ENCODE data around the gene SIK2.

The SIK2 gene

DNA sequence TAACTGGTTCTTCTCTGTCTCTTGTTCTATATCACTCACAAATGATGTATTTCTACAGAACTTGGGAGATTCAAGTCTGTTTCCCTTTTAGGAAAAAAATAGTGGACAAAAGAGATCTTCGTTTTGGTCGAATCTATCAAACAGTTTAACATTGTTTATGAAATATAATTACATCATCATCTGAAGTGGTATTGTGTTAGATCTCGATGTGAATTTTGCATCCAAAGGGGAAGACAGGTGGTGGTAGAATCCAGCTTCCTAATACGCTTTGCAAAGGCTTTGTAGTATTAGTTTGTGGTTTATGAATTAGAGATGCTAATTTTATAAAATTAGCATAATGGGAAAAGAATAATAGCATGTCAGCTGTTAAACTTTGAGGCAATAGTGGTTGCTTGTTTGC is 3.4 kb downstream of the SIK2 start:
- no peak for DNase-seq (ENCODE audit: low read depth in 1 of 2, low spot score in 1 of 2)
- Histone ChIP-seq H3K27ac (replicated peaks) (no peak overlapping the region), H3K4me3 (replicated peaks; ENCODE audit: insufficient read depth, low read length) (no peak overlapping the region), H3K27me3 (ENCODE audit: insufficient read depth, poor library complexity, severe bottlenecking) (no peaks in the 10 kb centered on the region)
- TF ChIP-seq POLR2AphosphoS5 (IDR thresholded peaks at IDR 0.05; ENCODE audit: low read depth): no peak
- TF ChIP-seq GABPA (IDR thresholded peaks at IDR 0.05; ENCODE audit: low read depth): no peak
- no peak for TF ChIP-seq SPI1 (IDR thresholded peaks at IDR 0.05; ENCODE audit: borderline replicate concordance, low read depth)
- no peak for TF ChIP-seq REST (IDR thresholded peaks at IDR 0.05; ENCODE audit: insufficient replicate concordance, low read depth)
- no peak for TF ChIP-seq CTCF (IDR thresholded peaks at IDR 0.05; ENCODE audit: insufficient read depth, low read length)

DNA sequence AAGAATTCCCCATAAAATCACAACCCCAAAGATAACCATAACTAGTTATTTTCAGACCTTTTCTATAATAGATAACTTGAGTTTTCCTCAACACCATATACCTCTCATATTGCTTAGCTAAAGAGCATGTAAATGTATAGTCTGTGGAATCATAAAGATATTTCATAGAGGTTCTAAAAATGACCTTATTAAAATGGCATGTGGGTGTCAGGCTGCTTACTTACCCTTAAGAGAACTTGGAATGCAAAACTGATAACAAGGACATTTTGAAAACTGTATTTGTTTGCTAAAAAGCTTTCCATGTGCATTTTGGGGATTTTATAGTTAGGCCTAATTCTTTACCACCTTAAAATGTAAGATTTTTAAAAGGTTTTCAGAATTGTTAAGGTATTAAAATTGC is 4.7 kb downstream of the SIK2 start:
- H3K4me3 ChIP-seq (replicated peaks; ENCODE audit: insufficient read depth, low read length): no peak overlapping the region
- TF ChIP-seq SPI1 (IDR thresholded peaks at IDR 0.05; ENCODE audit: borderline replicate concordance, low read depth) (no peak), POLR2AphosphoS5 (IDR thresholded peaks at IDR 0.05; ENCODE audit: low read depth) (no peak), REST (IDR thresholded peaks at IDR 0.05; ENCODE audit: insufficient replicate concordance, low read depth) (no peak), CTCF (IDR thresholded peaks at IDR 0.05; ENCODE audit: insufficient read depth, low read length) (no peak), GABPA (IDR thresholded peaks at IDR 0.05; ENCODE audit: low read depth) (no peak)
- DNase-seq (ENCODE audit: low read depth in 1 of 2, low spot score in 1 of 2): no peak
- no peak overlapping the region for H3K27ac ChIP-seq (replicated peaks)
- no peaks in the 10 kb centered on the region for H3K27me3 ChIP-seq (ENCODE audit: insufficient read depth, poor library complexity, severe bottlenecking)

- H3K27ac ChIP-seq (replicated peaks): no peak overlapping the region
- DNase-seq (ENCODE audit: low read depth in 1 of 2, low spot score in 1 of 2): no peak
- TF ChIP-seq POLR2AphosphoS5 (IDR thresholded peaks at IDR 0.05; ENCODE audit: low read depth): no peak
- no peak for TF ChIP-seq CTCF (IDR thresholded peaks at IDR 0.05; ENCODE audit: insufficient read depth, low read length)
- no peak for TF ChIP-seq REST (IDR thresholded peaks at IDR 0.05; ENCODE audit: insufficient replicate concordance, low read depth)
- no peak for TF ChIP-seq GABPA (IDR thresholded peaks at IDR 0.05; ENCODE audit: low read depth)
- TF ChIP-seq SPI1 (IDR thresholded peaks at IDR 0.05; ENCODE audit: borderline replicate concordance, low read depth): no peak
- H3K4me3 ChIP-seq (replicated peaks; ENCODE audit: insufficient read depth, low read length): no peak overlapping the region
- H3K27me3 ChIP-seq (ENCODE audit: insufficient read depth, poor library complexity, severe bottlenecking): no peaks in the 10 kb centered on the region
Observed at GRCh38 chr11:111607751-111608150, 5.5 kb downstream of the SIK2 start.
